OCI-LY1 (cell line): ENCODE data around the gene CLEC18B.
"Not testable (repeated sequence)": the region's sequence is repeated elsewhere in the genome, so short reads cannot be mapped to it uniquely, and the experiment has no call there.

Experiments used
- CTCF ChIP-seq: fragments of 200-600 bp; sonication (generic), shearing (Covaris generic); IDR thresholded peaks from 2 replicates; pipeline ENCODE4 v1.5.1; 2017; ENCODE audit warnings: mild to moderate bottlenecking, antibody characterized with exemption, low read length, moderate library complexity, mixed read lengths
- EZH2 ChIP-seq: fragments of 200-600 bp; sonication (generic), shearing (Covaris generic); IDR thresholded peaks from 2 replicates; pipeline ENCODE4 v1.8.0; 2017; ENCODE audit warnings: borderline replicate concordance, mixed run types, mild to moderate bottlenecking, antibody characterized with exemption, low read length, moderate library complexity, mixed read lengths

GRCh38 chr16:74368002-74368911 is 53.0 kb downstream of the CLEC18B start:
- TF ChIP-seq CTCF, EZH2: not testable (repeated sequence)
